Endothelial cell of umbilical vein (primary cell): ENCODE measurements around the gene ZNF844. TPM values are rescaled to one million over a fixed set of nuclear protein-coding genes. Genes with fewer than 3 reads are reported as not detected.

Experiments
- BruUV-seq: library from RNA; stranded (reverse); fragments of 400-500 nt; replicated peaks from 2 replicates; lab custom pipeline; 2021; lab: Mats Ljungman, UMichigan
- CTCF ChIA-PET: fragments of 300-600, 350-600 bp; sonication (Branson Sonifier 250); formaldehyde crosslinking; loops from one replicate; lab custom pipeline; 2021; ENCODE audit warnings: antibody characterized with exemption, inconsistent platforms; lab: Charles Lee
- POLR2A ChIA-PET: fragments of 300-600, 350-600 bp; sonication (Branson Sonifier 250); formaldehyde crosslinking; loops from one replicate; lab custom pipeline; 2021; ENCODE audit warnings: antibody characterized with exemption, inconsistent platforms; lab: Charles Lee
- DNase-seq: peaks from one replicate; pipeline ENCODE4 v3.0.0-alpha.2; 2011; ENCODE audit warnings: low read depth, low spot score
- FAIRE-seq: peaks from 2 replicates; lab custom pipeline; 2011; peaks lifted over from hg19 to GRCh38; lab: Jason Lieb, UNC
- H2AFZ ChIP-seq: 2 replicates; pipeline ENCODE4 v1.6.0; 2012; ENCODE audit warnings: low read depth, low read length, control low read depth, inconsistent platforms
- H3K27ac ChIP-seq: 2 replicates; pipeline ENCODE4 v1.5.1; 2011; ENCODE audit warnings: low read depth, mild to moderate bottlenecking, control low read depth, low read length, moderate library complexity; ENCODE audit not compliant: insufficient read depth
- H3K27me3 ChIP-seq, 2 experiments: 2 replicates each; pipeline versions ENCODE4 v1.6.0 to v1.6.1; 2011; ENCODE audit warnings: low read length in 2 of 2, mixed read lengths in 1 of 2; ENCODE audit not compliant: control insufficient read depth in 2 of 2, insufficient read depth in 2 of 2
- H3K36me3 ChIP-seq, 2 experiments: 2 replicates in 1 of 2; 3 replicates in 1 of 2; pipeline ENCODE4 v1.5.1; 2011; ENCODE audit warnings: low read length in 2 of 2, mild to moderate bottlenecking in 1 of 2, moderate library complexity in 1 of 2; ENCODE audit not compliant: control insufficient read depth in 2 of 2, insufficient read depth in 2 of 2; ENCODE audit errors: extremely low read depth in 1 of 2
- H3K4me1 ChIP-seq: 3 replicates; pipeline ENCODE4 v1.5.1; 2011; ENCODE audit warnings: mild to moderate bottlenecking, low read length; ENCODE audit not compliant: control insufficient read depth, insufficient read depth; ENCODE audit errors: extremely low read depth
- H3K4me2 ChIP-seq: 2 replicates; pipeline ENCODE4 v1.6.1; 2011; ENCODE audit warnings: low read length, control low read depth, mixed read lengths; ENCODE audit not compliant: insufficient read depth
- H3K4me3 ChIP-seq, 3 experiments: fragments of 200-600 bp in 1 of 3; sonication (generic), shearing (Covaris generic) in 1 of 3; replicated peaks in 1 of 3; 2 replicates each; pipeline ENCODE4 v1.5.1; 2011 to 2016; ENCODE audit warnings: control low read depth in 3 of 3, low read length in 3 of 3, mild to moderate bottlenecking in 2 of 3, inconsistent platforms in 1 of 3, low read depth in 1 of 3, moderate library complexity in 1 of 3; ENCODE audit not compliant: insufficient read depth in 1 of 3
- H3K79me2 ChIP-seq: 2 replicates; pipeline ENCODE4 v1.6.0; 2012; ENCODE audit warnings: low read length, inconsistent platforms; ENCODE audit not compliant: control insufficient read depth, insufficient read depth
- H3K9ac ChIP-seq: replicated peaks from 2 replicates; pipeline ENCODE3; 2011; ENCODE audit warnings: low read length, control low read depth; ENCODE audit not compliant: insufficient read depth; ENCODE audit errors: extremely low read depth
- H3K9me1 ChIP-seq: replicated peaks from 3 replicates; pipeline ENCODE4 v1.6.0; 2011; ENCODE audit warnings: mild to moderate bottlenecking, low read length; ENCODE audit not compliant: control insufficient read depth, insufficient read depth; ENCODE audit errors: extremely low read depth
- H3K9me3 ChIP-seq: replicated peaks from 2 replicates; pipeline ENCODE4 v1.5.1; 2012; ENCODE audit warnings: low read length, inconsistent platforms; ENCODE audit not compliant: control insufficient read depth, insufficient read depth
- H4K20me1 ChIP-seq: replicated peaks from 2 replicates; pipeline ENCODE3; 2011; ENCODE audit warnings: mild to moderate bottlenecking, low read length; ENCODE audit not compliant: control insufficient read depth, insufficient read depth; ENCODE audit errors: extremely low read depth
- CTCF ChIP-seq, 2 donors: IDR thresholded peaks; 1 replicate in 1 of 2; 2 replicates in 1 of 2; pipeline ENCODE4 v1.5.1; 2011; ENCODE audit warnings: low read length in 2 of 2, mild to moderate bottlenecking in 2 of 2, moderate library complexity in 2 of 2, control low read depth in 1 of 2, inconsistent platforms in 1 of 2, low read depth in 1 of 2; ENCODE audit not compliant: insufficient read depth in 1 of 2; ENCODE audit errors: extremely low read depth in 1 of 2
- EZH2 ChIP-seq: IDR thresholded peaks from 2 replicates; pipeline ENCODE4 v1.6.1; 2012; ENCODE audit warnings: borderline replicate concordance, low read depth, mild to moderate bottlenecking, moderate library complexity, low read length, inconsistent platforms; ENCODE audit not compliant: severe bottlenecking
- FOS ChIP-seq: IDR thresholded peaks from 2 replicates; pipeline ENCODE4 v1.6.1; 2011; ENCODE audit warnings: mild to moderate bottlenecking, low read length, moderate library complexity, borderline replicate concordance; ENCODE audit not compliant: insufficient read depth
- GATA2 ChIP-seq: IDR thresholded peaks from 2 replicates; pipeline ENCODE4 v1.7.0; 2011; ENCODE audit warnings: low read depth, mild to moderate bottlenecking, moderate library complexity, mixed read lengths, low read length; ENCODE audit not compliant: insufficient read length, insufficient read depth
- JUN ChIP-seq: IDR thresholded peaks from 2 replicates; pipeline ENCODE4 v1.6.1; 2011; ENCODE audit warnings: borderline replicate concordance, low read depth; ENCODE audit not compliant: insufficient read length, insufficient read depth
- MYC ChIP-seq: IDR thresholded peaks from one replicate; pipeline ENCODE4 v1.6.1; 2011; ENCODE audit warnings: mild to moderate bottlenecking, low read depth, low read length
- POLR2A ChIP-seq: IDR thresholded peaks from 2 replicates; pipeline ENCODE4 v1.6.1; 2012; ENCODE audit warnings: low read depth, mild to moderate bottlenecking, control low read depth, low read length
- POLR2AphosphoS5 ChIP-seq: IDR thresholded peaks from 2 replicates; pipeline ENCODE4 v1.6.1; 2012; ENCODE audit warnings: low read depth, mild to moderate bottlenecking, control low read depth, low read length, moderate library complexity; ENCODE audit not compliant: insufficient read depth
- dilution Hi-C: fragments of 300-500 bp; cut with MboI; formaldehyde crosslinking; loops from one replicate; pipeline ENCODE4 v1.15.0; 2019; ENCODE audit warnings: low sequenced_read_pairs; ENCODE audit not compliant: extremely low pct_ligation_motif_present
- intact Hi-C: fragments of 100-400 bp; cut with micrococcal nuclease; formaldehyde crosslinking; loops from one replicate; pipeline ENCODE4 v1.10.0; 2022
- polyA plus RNA-seq, 4 experiments: library from polyadenylated mRNA; depleted of rRNA in 3 of 4; stranded (reverse) in 3 of 4; unstranded in 1 of 4; fragments of >200 nt; gene quantifications; 2 replicates each; pipeline versions ENCODE4 v1.2.1 to v1.2.3, GENCODE V29; 2011 to 2012; ENCODE audit warnings: missing spikeins in 1 of 4
- total RNA-seq: library from RNA; stranded (reverse); gene quantifications from 2 replicates; pipeline ENCODE4 v1.2.3, GENCODE V29; 2021
- TF ChIP-seq, protein P1 (sequence below): IDR thresholded peaks from 2 replicates; pipeline ENCODE4 v1.6.1; 2011; ENCODE audit not compliant: insufficient read depth, insufficient read length

ZNF844 gene
- total and polyA plus RNA-seq, 2 donors (not counting 3 experiments of a cell fraction or from before 2014, with no cell fraction given) = 0.90 to 3.8 TPM

GRCh38 chr19:12047868-12048267 lies 16.7 kb upstream of the ZNF844 start:
- Histone ChIP-seq H3K9ac (no peak overlapping the region), H3K9me1 (no peaks in the 10 kb centered on the region), H3K4me2 (no peak overlapping the region), H3K4me1 (peaks cover 10% of the 10 kb centered on the region), H3K79me2 (no peaks in the 10 kb centered on the region), H4K20me1 (no peaks in the 10 kb centered on the region), H3K27ac (no peak overlapping the region), H3K27me3 (no peaks in the 10 kb centered on the region), H3K4me3 (no peak overlapping the region), H2AFZ (no peak overlapping the region), H3K36me3 (no peaks in the 10 kb centered on the region), H3K9me3 (peaks cover 14% of the 10 kb centered on the region)
- FAIRE-seq = no peak
- no peak for DNase-seq
- BruUV-seq = no TSS peak
- ChIA-PET POLR2A (no interaction called here), CTCF (no interaction called here)
- intact Hi-C loops = no loop called here
- dilution Hi-C loops = no loop called here
- no peak for TF ChIP-seq CTCF (IDR thresholded peaks at IDR 0.05; ENCODE audit: extremely low read depth in 1 of 2, insufficient read depth in 1 of 2, low read depth in 1 of 2, low read length in 2 of 2)
- TF ChIP-seq EZH2 = no peak
- TF ChIP-seq MYC = no peak
- no peak for TF ChIP-seq GATA2
- TF ChIP-seq JUN = no peak
- TF ChIP-seq, protein P1, sequence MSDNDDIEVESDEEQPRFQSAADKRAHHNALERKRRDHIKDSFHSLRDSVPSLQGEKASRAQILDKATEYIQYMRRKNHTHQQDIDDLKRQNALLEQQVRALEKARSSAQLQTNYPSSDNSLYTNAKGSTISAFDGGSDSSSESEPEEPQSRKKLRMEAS = no peak
- no peak for TF ChIP-seq POLR2AphosphoS5
- TF ChIP-seq POLR2A = no peak
- no peak for TF ChIP-seq FOS
